DND-41 (cell line): ENCODE data around the gene MITF.

ENCODE experiments used
- CTCF ChIP-seq: IDR thresholded peaks from 2 replicates; pipeline ENCODE4 v1.5.1; 2012; ENCODE audit warnings: borderline replicate concordance, low read length, moderate library complexity, mild to moderate bottlenecking; ENCODE audit not compliant: poor library complexity, severe bottlenecking; ENCODE audit errors: extremely low read depth
- EZH2 ChIP-seq: IDR thresholded peaks from 3 replicates; pipeline ENCODE4 v1.6.1; 2012; ENCODE audit warnings: borderline replicate concordance, low read depth, mild to moderate bottlenecking, moderate library complexity, low read length, inconsistent platforms; ENCODE audit not compliant: severe bottlenecking

- TF ChIP-seq CTCF (no peak), EZH2 (no peak)
Observed at GRCh38 chr3:69861556-69861955, 122.3 kb downstream of the MITF start.
